Peyer's patch (tissue), 4 donors: ENCODE data around the gene LYRM9.

Experiments
- POLR2A ChIP-seq, 2 donors: fragments of 450-650 bp; IDR thresholded peaks; one replicate each; pipeline ENCODE4 v1.5.1; 2017; ENCODE audit warnings: antibody characterized with exemption in 2 of 2, mild to moderate bottlenecking in 2 of 2, moderate library complexity in 2 of 2
- TF ChIP-seq, protein P1 (sequence below), 6 experiments: fragments of 450-650 bp in 4 of 6; fragments of 200-600 bp in 2 of 6; sonication (generic) in 1 of 6; IDR thresholded peaks; one replicate each; pipeline ENCODE4 v1.5.1; 2017 to 2019; ENCODE audit warnings: antibody characterized with exemption in 6 of 6, mild to moderate bottlenecking in 3 of 6, moderate library complexity in 1 of 6

DNA sequence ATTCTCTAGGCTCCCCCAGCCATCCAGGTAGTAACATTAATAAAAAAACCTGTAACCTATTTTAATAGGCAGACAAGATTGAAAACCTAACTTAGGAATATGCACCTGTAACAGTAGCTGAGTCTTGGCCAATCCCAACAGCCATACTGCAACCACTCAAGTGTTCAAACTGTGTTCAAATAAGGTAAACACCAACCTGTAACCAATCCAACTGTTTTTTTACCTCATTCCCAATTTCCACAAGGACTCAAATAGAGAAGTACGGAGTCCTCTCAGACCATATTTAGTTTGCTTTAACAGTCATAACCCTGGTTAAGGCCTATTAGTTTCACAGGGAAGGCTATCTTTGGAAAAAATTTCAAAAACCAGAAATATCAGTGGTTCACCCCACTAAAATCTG is 52.5 kb downstream of the LYRM9 start:
- TF ChIP-seq POLR2A (IDR thresholded peaks at IDR 0.05): no peak
- TF ChIP-seq, protein P1, sequence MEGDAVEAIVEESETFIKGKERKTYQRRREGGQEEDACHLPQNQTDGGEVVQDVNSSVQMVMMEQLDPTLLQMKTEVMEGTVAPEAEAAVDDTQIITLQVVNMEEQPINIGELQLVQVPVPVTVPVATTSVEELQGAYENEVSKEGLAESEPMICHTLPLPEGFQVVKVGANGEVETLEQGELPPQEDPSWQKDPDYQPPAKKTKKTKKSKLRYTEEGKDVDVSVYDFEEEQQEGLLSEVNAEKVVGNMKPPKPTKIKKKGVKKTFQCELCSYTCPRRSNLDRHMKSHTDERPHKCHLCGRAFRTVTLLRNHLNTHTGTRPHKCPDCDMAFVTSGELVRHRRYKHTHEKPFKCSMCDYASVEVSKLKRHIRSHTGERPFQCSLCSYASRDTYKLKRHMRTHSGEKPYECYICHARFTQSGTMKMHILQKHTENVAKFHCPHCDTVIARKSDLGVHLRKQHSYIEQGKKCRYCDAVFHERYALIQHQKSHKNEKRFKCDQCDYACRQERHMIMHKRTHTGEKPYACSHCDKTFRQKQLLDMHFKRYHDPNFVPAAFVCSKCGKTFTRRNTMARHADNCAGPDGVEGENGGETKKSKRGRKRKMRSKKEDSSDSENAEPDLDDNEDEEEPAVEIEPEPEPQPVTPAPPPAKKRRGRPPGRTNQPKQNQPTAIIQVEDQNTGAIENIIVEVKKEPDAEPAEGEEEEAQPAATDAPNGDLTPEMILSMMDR (IDR thresholded peaks at IDR 0.05): no peak
